GM18517 (cell line): Measurements from ENCODE around the gene SPNS3.

Experiments
- ATAC-seq: cut with Tn5 transposase; IDR thresholded peaks from one replicate; pipeline ENCODE4 v1.9.1; 2021; ENCODE audit warnings: mild to moderate bottlenecking, moderate library complexity; ENCODE audit not compliant: unreplicated experiment

SPNS3 gene

DNA sequence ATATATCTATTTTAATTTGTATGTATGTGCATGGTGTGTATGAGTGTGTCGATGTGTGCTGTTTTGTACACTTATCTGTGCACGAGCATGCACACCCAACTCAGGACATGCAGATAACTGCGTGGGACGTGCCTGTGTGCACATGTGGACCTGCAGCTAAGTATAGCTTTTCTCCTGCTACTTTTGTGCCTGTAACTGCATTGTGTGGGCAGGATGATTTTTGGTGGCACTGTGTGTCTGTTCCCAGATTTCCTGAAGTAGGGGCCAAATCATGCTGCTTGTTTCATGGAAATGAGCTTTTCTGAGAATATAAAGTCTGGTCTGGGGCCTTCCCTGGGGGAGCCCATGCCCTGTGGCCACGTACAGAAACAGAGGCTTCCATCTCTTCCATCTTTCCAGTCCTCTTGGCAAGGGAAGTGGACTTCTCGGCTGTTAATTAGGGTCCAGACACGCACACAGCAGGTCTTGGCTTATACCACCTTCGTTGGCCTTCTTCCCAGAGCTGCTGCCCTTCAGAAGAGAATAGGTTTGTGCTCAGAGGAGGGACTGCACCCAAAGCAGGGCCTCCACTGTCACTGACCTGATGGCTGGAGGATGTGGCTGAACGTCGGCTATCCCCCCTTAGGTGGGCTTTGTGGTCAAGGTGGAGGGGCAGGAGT is 30.2 kb downstream of the SPNS3 start:
- ATAC-seq = no peak

DNA sequence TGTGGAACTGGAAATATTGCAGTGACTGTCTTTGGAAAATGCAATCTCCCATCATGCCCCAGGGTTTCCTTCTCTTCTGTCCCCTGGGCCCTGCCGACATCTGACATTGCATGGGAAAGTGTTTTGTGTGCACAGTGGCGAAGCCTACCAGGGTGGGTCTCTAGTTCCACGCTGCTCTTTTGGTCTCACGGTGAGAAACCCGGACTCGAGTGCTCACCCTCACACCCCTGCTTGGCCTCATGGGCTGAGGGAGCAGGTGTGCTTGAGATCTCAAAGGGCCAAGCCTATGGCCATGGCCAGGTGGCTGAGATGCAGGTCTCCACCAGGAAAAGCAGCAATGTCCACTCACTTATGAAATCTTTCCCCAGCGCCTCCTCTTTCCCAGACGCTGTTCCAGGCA is 32.0 kb downstream of the SPNS3 start:
- no peak for ATAC-seq

DNA sequence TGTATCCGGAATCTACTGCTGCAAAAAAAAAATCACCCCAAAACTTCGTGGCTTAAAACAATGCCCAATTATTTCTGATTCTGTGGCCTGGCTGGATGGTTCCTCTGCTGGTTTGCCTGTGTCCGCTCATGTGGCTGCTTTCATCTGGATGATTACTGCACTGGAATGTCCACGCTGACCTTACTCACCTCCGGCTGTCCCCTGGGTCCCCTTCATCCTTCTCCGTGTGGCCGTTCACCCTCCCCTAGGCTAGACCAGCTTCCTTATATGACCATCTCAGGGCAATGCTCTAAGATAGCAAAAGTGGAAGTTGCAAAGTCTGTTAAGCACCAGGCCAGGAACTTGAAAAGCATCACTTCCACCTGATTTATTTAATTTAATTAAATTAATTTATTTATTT is 33.5 kb downstream of the SPNS3 start:
- no peak for ATAC-seq

DNA sequence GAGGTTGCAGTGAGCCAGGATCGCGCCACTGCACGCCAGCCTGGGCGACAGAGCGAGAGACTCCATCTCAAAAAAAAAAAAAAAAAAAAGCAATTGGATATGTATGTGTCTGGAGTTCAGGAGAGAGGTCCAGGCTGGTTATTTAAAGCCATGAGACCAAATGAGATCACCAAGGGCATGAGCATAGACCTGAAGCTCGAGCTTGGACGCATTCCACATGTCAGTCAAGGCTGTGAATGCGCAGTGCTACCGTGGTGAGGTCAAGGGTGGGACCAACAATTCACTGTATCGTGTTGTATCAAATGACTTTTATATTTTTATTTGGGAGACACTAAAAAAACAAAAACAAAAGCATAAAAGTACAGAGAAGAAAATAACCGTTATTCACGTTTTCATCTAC is 35.8 kb downstream of the SPNS3 start:
- no peak for ATAC-seq

DNA sequence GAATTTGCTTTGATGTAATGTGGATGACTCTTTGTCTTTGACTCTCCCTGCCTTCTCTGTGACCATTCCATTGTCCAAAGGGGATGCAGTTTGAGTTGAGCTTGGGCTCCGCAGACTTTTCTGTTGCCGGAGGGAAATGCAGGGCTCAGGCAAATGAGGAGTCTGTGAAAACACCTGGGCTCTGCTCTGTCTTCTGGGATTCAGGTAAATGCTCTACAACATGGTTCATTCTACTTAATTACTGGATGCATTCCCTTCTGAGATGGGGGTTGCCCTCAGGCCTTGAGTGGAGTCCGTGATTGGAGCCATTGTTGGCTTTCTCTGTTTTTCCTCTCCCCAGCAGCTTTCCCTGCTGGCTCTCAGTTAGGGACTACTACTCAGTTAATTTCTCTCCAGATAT is 38.5 kb downstream of the SPNS3 start:
- ATAC-seq = no peak

DNA sequence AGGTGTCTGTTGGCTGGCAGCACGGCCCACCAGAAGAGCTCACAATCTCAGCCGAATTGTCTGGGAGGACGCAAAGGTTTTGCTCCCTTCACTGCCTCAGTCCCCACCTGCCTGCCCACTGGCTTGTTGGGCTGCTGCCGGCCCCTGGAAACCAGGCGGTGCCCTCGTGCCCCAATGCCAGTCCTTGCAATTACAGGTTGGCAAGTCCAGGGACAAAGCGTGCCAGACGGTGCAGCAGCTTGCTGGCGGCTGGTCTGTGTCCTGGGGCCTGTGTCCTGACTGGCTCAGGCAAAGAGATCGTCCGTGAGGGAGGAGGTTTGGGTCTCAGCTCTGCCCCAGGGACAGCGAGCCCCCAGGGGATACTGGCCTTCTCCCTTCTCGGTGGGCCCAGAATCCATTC is 40.4 kb downstream of the SPNS3 start:
- ATAC-seq = no peak

DNA sequence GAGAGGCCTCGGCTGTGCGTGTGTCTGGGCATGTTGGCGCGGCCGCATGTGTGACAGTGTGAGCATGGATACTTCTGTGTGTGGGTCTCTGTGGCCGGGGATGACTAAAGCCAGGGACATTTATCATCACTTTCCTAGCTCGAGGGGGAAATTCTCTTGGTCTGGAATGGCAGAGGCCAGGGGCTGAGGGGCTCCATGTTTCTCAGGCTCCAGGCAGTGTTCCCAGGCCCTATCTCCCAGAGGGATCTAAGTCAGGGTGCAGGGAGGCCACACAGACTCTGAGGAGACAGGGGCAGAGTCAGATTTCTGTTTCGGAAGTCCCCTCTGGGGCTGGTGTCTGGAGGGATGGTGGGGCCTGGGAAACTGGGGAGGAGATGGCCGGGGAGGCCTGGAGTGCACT is 41.3 kb downstream of the SPNS3 start:
- no peak for ATAC-seq

DNA sequence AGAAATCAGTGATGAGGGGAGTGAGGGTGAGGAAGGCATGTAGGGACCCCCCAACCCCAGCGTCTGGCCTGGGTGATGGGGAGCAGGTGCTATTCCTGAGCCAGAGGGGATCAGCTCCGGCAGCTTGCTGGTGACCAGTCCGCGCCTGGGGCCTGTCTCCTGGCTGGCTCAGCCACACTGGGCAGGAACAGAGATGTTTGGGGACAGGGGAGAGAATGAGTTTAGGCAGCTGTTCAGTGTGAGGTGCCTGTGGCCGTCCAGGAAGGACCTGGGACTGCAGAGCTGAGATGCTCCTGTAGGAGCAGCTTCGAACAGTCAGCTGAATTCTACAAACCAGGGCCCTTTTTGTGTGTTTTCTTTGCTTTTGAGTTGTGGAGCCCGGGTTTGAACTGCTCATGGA is 41.7 kb downstream of the SPNS3 start:
- ATAC-seq = no peak

DNA sequence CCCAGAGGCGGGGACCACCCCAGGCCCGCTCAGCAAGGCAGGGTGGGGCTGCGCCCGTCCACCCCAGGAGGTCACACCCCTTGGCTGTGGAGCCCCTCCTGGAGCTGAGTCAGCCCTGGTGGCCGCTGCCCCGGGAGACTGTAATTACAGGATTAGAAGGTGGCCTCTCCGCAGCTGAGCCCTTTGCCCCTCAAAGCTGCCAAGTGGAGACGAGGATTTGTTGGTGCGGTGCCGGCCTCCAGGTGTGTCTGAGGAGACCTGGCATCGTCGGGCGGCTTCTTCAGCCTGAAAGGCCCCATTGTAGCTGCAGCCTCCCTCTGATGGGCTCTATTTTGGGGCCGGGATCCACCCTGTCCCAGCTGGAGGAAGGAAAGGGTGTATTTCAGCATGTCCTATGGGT is 42.3 kb downstream of the SPNS3 start:
- ATAC-seq = no peak

DNA sequence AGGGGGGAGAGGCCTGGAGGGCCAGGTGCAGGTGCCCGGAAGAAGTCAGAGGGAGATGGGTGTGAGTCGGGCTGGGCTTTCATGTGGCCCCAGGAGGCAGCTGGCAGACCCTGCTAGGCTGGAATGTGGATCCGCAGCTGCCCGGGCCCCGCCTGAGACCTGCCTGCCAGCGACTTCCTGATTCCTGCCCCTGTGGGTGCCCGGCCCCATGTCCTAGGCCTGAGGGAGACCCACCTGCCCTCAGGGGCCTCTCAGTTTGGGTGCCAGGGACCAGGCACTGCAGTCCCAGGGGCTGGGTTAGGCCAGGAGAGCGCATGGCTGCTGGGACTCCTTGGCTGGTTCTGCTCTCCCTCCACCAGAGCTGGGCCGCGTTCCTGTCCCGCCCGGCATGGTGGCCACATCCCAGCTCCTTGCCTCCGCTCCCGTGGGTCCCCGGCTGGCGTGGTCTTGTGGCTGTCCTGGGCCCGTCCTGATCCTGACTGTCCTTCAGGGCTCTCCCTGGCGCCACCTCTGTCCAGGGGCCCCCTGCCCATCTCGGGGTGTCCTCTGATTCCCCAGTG is 42.9 kb downstream of the SPNS3 start:
- ATAC-seq = no peak

DNA sequence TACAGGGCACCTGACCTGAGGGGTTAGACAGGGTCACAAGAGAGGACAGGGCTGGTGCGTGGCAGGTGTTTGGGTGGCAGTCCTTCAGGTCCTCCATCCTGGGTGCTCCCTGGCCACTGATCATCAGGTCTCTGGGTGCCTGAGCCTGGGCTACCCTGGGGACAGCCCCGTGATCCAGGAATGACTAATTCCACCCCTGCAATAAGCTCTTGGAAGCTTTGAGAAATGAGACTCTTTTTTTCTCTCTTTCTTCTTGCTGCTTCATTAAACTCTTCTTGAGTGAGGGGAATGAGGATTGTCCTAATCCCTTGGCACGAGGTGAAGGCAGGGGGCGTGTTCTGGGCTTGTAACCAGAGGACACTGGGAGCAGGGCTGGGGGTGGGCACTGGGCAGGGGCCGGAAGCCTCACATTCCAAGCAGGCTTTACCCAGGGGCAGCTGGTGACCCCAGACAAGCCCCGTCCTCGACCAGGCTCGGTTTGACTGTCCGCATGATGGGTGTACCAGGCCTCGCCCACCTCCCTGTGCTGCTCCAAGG is 43.6 kb downstream of the SPNS3 start:
- no peak for ATAC-seq

DNA sequence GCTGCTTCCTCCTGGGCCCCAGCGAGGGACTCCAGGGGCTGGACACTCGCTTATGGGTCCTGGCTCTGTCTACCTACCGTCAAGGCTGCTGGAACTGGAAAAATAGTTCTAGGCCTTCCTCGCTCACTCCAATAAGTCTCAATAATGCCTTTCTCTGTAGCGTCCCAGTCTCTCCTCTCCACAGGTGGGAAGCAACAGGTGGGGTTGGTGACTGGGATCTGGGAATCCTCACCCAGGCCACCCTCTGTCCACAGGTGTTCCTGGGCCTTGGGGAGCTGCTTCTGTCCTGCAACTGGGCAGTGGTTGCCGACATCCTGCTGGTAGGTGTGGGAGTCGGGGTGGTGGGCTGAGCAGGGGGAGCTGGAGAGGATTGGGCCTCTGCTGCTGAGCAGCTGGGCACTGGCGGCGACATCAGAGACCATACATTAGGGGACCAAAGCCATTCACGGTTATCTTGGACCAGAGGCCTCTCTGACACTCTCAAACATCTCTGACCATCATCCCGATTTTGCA is 44.6 kb downstream of the SPNS3 start:
- no peak for ATAC-seq

DNA sequence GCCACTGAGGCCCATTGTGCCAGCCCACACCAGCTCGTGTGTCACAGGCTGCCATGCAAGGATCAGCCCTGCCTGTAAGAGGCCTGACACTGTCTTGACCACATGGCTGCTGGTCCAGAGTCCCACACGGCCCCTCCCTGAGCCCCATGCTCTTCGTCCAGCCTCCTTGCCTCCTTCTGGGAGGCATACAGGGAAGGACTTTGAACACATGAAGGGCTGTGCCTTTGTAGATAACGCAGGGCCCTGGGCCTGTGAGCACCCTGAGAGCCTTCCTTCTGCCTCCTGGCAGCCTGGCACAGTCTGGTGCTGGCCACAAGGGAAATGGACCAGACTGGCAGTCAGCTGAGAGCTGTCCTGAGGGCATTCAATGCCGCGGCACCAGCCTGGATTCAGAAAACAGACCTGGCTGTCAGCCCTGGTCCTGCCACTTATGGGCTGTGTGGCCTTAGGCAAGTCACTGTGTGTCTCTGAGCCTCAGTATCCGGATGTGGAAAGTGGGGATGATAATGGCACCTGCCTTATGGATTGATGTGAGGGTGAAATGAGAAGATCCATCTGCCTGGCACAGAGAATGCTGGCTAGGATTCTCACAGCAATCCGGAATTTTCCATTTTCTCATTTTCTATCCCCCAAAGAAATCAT is 45.7 kb downstream of the SPNS3 start:
- no peak for ATAC-seq

DNA sequence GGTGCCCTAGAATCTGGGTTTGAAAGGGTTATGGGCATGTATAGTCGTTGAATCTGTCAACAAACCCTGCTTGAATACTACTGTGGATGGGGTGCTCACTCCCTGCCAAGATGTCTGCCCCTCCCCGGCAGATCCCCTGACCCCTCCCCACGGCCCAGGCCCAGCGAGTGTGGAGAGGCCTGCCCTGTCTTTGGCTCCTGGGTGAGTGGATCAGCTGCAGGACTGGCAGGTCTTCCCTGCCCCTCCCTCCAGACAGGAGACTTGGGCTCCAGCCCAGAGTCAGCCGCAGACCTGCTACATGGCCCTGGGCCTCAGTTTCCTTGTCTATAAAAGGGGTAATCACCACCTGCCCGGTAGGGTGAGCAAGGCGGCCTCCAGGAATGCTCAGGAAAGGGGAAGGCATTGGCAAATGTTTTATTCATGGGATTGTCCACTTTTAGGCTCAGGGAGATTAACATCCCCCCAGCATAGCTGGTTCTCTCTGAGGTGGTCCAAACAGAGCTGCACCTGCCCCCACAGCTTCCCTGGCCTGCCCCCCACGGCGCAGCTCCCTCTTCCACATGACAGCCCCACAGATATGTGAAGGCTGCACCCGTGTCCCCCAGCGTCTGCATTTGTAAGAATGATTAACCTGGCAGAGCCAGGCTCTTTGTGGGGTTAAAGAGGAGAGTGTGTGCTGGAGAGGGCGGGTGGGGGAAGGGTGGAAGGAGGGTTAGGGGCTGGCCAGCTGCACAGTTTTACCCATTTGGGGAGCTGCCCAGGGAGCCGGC is 46.4 kb downstream of the SPNS3 start:
- ATAC-seq = no peak

DNA sequence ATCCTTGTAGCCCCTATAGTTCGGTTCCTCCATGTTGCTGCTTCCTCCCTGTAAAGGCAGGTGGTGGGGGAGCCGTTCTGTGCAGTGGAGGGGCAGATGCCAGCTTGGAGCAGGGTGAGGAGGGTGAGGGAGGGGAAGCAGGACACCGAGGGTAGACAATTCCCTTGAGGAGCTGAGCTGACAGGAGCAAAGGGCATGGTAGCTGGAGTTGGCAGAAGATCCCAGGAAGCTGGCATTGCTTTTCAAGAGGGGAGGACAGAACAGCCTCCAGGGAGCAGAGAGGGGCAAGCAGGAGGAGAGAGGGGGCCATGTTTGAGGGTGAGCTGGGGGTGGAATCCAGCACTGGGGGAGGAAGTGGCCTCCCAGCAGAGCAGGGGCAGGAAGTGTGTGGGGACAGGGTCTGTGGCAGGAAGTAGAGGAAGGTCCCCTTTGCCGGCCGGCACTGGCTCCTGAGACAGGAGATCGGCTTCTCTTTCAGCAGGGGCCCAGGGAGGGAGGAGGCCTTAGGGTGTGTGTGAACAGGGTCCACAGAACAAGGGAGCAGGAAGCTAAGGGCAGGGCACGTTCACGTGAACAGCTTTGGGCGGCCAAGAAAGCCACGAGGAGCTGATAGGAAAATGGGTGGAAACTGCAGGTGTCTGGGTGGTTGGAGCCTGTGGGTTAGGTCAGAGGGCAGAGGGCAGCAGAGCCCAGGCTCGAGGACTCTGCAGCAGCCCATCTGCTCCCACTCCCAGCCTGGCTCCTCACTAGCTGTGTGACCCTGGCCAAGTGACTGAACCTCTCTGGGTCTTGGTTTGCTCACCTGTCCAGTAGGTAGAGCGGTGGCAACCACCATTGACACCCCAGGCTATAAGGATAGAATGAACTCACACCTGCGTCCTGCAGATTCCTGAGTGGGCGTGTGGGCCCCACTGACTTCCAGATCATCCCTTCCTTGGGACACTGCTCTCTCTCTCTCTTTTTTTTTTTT is 47.5 kb downstream of the SPNS3 start:
- ATAC-seq = no peak

DNA sequence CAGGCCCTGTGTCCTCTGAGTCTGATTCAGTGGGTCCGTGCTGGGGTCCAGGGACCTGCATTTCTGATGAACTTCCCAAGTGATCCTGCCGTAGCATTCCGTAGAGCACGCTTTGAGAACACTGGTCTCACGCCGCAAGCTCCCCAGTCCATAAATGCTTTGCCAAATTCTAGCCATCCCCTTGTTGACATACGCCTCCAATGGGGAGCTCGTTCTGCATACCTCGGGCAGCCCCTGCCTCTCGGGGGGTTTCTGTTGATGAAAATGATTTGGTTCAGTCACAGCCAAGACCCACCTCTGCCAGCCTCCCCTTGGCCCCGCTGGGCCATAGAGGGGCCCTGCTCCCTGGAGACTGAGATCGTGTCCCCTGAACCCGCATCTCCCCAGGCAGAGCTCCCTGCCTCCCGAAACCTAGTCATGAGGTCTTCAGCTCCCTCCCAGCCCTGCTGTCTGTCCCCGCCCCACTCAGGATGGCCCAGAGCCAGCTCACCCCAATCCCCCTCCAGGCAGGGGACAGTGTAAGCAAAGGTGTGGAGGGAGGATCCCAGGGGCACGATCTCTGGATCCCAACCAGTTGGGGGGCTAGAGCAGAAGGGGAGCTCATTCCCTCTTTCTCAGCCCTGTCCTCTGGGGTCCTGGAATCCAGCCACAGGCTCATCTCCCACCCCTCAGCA is 48.7 kb downstream of the SPNS3 start:
- no peak for ATAC-seq

DNA sequence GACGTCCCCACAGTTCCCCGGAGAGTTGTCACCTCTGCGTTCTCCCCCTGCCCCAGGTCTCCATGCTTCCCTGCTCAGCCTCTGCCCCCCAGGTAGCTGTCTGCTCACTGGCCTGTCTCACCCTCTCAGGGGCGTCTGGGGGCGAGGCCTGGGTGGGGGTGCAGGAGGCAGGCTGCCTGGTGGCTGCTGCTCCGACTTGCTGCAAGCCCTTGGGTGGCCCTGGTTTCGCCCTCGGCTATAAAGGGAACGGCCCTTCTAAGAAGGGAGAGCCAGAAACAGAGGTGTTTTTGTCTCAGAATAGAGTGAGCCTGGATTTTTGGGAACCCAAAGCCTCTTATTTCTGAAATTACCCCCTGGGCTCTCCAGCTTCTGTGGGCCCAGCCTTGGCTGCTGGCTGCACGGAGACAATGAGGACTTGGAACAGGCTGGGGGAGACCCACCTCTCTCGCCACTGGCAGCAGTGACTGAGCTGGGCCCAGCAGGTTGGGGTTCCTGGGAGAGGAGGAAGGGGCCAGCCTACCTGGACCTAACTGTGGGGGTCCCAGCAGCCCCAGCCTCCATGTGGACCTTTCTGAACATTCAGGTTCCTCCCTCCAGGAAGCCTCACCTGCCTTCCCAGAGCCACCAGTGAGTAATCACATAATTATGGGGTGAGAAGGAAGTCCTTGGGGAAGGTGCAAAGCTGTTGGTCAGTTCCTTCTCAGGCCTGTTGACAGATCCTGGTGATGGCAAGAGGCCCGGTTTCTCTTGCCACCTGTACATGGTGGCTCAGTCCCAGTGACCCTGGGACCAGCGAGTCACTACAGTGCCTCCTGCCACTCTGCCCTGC is 49.5 kb downstream of the SPNS3 start:
- ATAC-seq = no peak

DNA sequence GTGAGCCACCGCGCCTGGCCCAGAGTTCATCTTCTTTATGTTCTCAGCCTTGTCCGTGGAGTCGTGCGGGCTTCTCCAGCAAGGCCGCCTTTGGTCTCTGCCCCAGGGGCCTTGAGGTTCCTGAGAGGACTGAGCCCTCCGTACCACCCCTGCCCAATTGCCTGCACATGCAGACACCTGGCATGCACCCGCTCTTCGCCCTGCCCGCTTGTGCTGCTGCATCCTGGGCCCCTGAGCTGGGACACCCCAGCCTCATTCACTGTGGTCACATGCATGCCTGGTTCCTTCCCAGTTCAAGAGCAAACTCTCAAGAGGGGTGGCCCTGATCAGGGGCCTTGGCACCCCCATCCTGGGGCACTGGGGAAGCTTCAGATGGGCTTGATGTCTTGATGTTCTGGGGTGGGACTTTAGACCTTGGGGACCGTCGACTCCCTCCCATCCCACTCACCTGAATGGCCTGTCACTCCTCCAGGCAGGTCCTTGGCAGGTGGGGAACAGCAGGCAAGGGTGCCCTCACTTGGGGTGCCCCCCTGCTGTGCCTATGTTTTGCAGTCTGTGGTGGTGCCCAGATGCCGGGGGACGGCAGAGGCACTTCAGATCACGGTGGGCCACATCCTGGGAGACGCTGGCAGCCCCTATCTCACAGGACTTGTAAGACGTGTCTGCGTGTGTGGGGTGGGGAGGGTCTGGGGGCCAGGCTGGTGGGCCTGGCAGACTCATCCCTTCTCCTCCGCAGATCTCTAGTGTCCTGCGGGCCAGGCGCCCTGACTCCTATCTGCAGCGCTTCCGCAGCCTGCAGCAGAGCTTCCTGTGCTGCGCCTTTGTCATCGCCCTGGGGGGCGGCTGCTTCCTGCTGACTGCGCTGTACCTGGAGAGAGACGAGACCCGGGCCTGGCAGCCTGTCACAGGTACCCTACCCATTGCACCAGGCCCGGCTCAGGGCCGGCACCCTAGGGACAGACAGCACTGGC is 52.2 kb downstream of the SPNS3 start:
- no peak for ATAC-seq
